B cell (primary cell): ENCODE measurements around the gene LRRC8B. TPM values are rescaled to one million over a fixed set of nuclear protein-coding genes. Genes with fewer than 3 reads are reported as not detected.
A peak's percentile ranks its signal among the peaks of the same experiment; 100 is the strongest.

Source experiments
- ATAC-seq: fragments of 200-7000 bp; cut with Tn5 transposase; one replicate; pipeline ENCODE4 v1.10.0; 2021; ENCODE audit warnings: low read depth, mild to moderate bottlenecking, moderate number of reproducible peaks, moderate library complexity
- CTCF ChIA-PET: fragments of 350-600 bp; sonication (Branson Sonifier 250); formaldehyde crosslinking; loops from one replicate; lab custom pipeline; 2021; ENCODE audit warnings: antibody characterized with exemption, inconsistent platforms; lab: Charles Lee
- POLR2A ChIA-PET: fragments of 350-600 bp; sonication (Branson Sonifier 250); formaldehyde crosslinking; loops from one replicate; lab custom pipeline; 2021; ENCODE audit warnings: antibody characterized with exemption; lab: Charles Lee
- DNase-seq: peaks from one replicate; pipeline ENCODE4 v3.0.0; 2013
- H2AFZ ChIP-seq: 2 replicates; pipeline ENCODE4 v1.6.1; 2012; ENCODE audit warnings: mild to moderate bottlenecking, low read depth, low read length; ENCODE audit not compliant: insufficient read depth, poor library complexity, severe bottlenecking
- H3K27ac ChIP-seq, 2 donors: 1 replicate in 1 of 2; 2 replicates in 1 of 2; pipeline ENCODE4 v1.5.1; 2012 to 2013; ENCODE audit warnings: low read length in 2 of 2, mild to moderate bottlenecking in 2 of 2, moderate library complexity in 1 of 2
- H3K27me3 ChIP-seq, 4 experiments: fragments of 200-600 bp in 1 of 4; sonication (generic) in 1 of 4; replicated peaks in 1 of 4; 1 replicate in 2 of 4; 2 replicates in 2 of 4; pipeline versions ENCODE4 v1.6.1 to v1.7.0; 2013 to 2016; ENCODE audit warnings: low read length in 3 of 4, mild to moderate bottlenecking in 2 of 4, mixed read lengths in 1 of 4, moderate library complexity in 1 of 4; ENCODE audit not compliant: insufficient read depth in 4 of 4, control insufficient read depth in 3 of 4; ENCODE audit errors: control extremely low read depth in 1 of 4
- H3K36me3 ChIP-seq, 2 experiments: replicated peaks in 1 of 2; 1 replicate in 1 of 2; 2 replicates in 1 of 2; pipeline versions ENCODE4 v1.6.1 to v1.7.1; 2013; ENCODE audit warnings: low read length in 1 of 2; ENCODE audit not compliant: insufficient read depth in 2 of 2, control insufficient read depth in 1 of 2; ENCODE audit errors: control extremely low read depth in 1 of 2, extremely low read depth in 1 of 2
- H3K4me1 ChIP-seq, 2 donors: fragments of 200-600 bp in 1 of 2; sonication (generic) in 1 of 2; 1 replicate in 1 of 2; 2 replicates in 1 of 2; pipeline versions ENCODE4 v1.5.1 to v1.6.1; 2013 to 2017; ENCODE audit warnings: low read length in 2 of 2; ENCODE audit not compliant: control insufficient read depth in 2 of 2, insufficient read depth in 2 of 2
- H3K4me2 ChIP-seq: replicated peaks from 2 replicates; pipeline ENCODE3; 2012; ENCODE audit warnings: mild to moderate bottlenecking, low read depth, low read length; ENCODE audit not compliant: poor library complexity, severe bottlenecking
- H3K4me3 ChIP-seq, 5 experiments: fragments of 200-600 bp in 1 of 5; sonication (generic) in 1 of 5; 1 replicate in 3 of 5; 2 replicates in 2 of 5; pipeline versions ENCODE4 v1.5.1 to v1.7.0; 2011 to 2016; ENCODE audit warnings: low read length in 4 of 5, mild to moderate bottlenecking in 4 of 5, low read depth in 2 of 5, control low read depth in 1 of 5, moderate library complexity in 1 of 5; ENCODE audit not compliant: insufficient read depth in 1 of 5; ENCODE audit errors: control extremely low read depth in 1 of 5, extremely low read depth in 1 of 5
- H3K79me2 ChIP-seq: fragments of 200-600 bp; sonication (generic); one replicate; pipeline ENCODE4 v1.6.0; 2016; ENCODE audit warnings: low read length; ENCODE audit not compliant: control insufficient read depth, insufficient read depth
- H3K9ac ChIP-seq: fragments of 200-600 bp; sonication (generic); 2 replicates; pipeline ENCODE4 v1.6.1; 2017; ENCODE audit warnings: mild to moderate bottlenecking, low read length, moderate library complexity
- H3K9me3 ChIP-seq, 3 donors: one replicate each; pipeline versions ENCODE4 v1.6.1 to v1.7.1; 2013; ENCODE audit warnings: low read length in 2 of 3; ENCODE audit not compliant: control insufficient read depth in 2 of 3, insufficient read depth in 1 of 3; ENCODE audit errors: control extremely low read depth in 1 of 3
- H4K20me1 ChIP-seq: 2 replicates; pipeline ENCODE4 v1.6.0; 2012; ENCODE audit warnings: mild to moderate bottlenecking, low read length; ENCODE audit not compliant: insufficient read depth, control insufficient read depth, poor library complexity, severe bottlenecking
- H3K27ac Mint-ChIP-seq: one replicate; pipeline ENCODE4 v1.8.0; 2021; ENCODE audit warnings: mixed read lengths
- H3K27me3 Mint-ChIP-seq: one replicate; pipeline ENCODE4 v1.8.0; 2021; ENCODE audit warnings: mixed read lengths
- H3K4me1 Mint-ChIP-seq: one replicate; pipeline ENCODE4 v1.8.0; 2021; ENCODE audit warnings: mixed read lengths
- H3K4me3 Mint-ChIP-seq: one replicate; pipeline ENCODE4 v1.8.0; 2021; ENCODE audit warnings: mixed read lengths
- H3K9me3 Mint-ChIP-seq: one replicate; pipeline ENCODE4 v1.8.0; 2022; ENCODE audit warnings: mixed read lengths; ENCODE audit not compliant: insufficient read depth
- EZH2 ChIP-seq: IDR thresholded peaks from 2 replicates; pipeline ENCODE4 v1.6.1; 2012; ENCODE audit warnings: borderline replicate concordance, low read depth, mild to moderate bottlenecking, moderate library complexity, low read length; ENCODE audit not compliant: insufficient read depth, poor library complexity, severe bottlenecking
- WGBS: methylation state at CpG from one replicate; pipeline ENCODE4 v1.1.5; 2013; ENCODE audit warnings: missing lambda C conversion rate; ENCODE audit not compliant: insufficient coverage; 5-methylcytosine and 5-hydroxymethylcytosine counted together
- intact Hi-C: fragments of 100-400 bp; cut with micrococcal nuclease; formaldehyde crosslinking; loops from one replicate; pipeline ENCODE4 v1.10.0; 2022
- polyA plus RNA-seq: library from polyadenylated mRNA; depleted of rRNA; stranded (reverse); fragments of >200 nt; gene quantifications from 2 replicates; pipeline ENCODE4 v1.2.3, GENCODE V29; 2012
- total RNA-seq, 2 donors: library from RNA; stranded (reverse); fragments of 120-200 nt in 1 of 2; gene quantifications; 1 replicate in 1 of 2; 2 replicates in 1 of 2; pipeline versions ENCODE4 v1.2.3 to v1.2.4, GENCODE V29; 2013 to 2022
- TF ChIP-seq, protein P1 (sequence below): fragments of 200-600 bp; IDR thresholded peaks from one replicate; pipeline ENCODE4 v1.8.0; 2022; ENCODE audit warnings: antibody characterized with exemption, mild to moderate bottlenecking

LRRC8B gene
- total and polyA plus RNA-seq, 2 donors (not counting 1 experiment from before 2014, with no cell fraction given): 2.2 to 9.9 TPM

DNA sequence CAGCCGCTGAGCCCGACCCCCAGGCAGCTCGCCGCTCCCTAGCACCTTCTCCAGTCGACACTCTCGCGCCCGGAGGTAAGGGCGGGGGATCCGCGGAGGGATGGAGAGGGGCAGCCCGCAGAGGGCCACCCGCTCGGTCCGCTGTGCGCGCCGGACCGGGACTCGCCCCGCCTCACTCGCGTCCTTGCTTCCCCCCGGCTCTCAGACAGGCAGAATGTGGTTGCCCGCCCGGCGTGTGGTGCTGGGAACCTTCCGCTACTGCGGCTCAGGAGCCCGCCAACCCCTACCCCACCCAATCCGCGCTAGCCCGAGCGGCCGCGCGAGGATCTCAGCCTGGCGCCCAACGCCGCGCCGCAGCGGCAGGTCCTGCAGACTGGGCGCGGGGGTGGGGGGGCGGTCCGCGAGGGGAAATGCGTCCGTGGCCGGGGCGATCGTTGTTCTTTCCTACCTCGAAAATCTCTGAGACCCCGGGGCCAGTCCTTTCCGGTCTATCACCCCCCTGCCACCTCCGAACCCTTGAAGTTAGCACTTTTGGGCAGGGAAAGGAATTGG, 108.7 kb downstream of the LRRC8B start:
- no peak for TF ChIP-seq EZH2
- TF ChIP-seq, protein P1, sequence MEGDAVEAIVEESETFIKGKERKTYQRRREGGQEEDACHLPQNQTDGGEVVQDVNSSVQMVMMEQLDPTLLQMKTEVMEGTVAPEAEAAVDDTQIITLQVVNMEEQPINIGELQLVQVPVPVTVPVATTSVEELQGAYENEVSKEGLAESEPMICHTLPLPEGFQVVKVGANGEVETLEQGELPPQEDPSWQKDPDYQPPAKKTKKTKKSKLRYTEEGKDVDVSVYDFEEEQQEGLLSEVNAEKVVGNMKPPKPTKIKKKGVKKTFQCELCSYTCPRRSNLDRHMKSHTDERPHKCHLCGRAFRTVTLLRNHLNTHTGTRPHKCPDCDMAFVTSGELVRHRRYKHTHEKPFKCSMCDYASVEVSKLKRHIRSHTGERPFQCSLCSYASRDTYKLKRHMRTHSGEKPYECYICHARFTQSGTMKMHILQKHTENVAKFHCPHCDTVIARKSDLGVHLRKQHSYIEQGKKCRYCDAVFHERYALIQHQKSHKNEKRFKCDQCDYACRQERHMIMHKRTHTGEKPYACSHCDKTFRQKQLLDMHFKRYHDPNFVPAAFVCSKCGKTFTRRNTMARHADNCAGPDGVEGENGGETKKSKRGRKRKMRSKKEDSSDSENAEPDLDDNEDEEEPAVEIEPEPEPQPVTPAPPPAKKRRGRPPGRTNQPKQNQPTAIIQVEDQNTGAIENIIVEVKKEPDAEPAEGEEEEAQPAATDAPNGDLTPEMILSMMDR: no peak
- H3K4me3 ChIP-seq: peak overlapping the region; percentile 70 to 95 (median 88)
- H3K27me3 ChIP-seq: no peaks in the 10 kb centered on the region
- WGBS: under 1% methylated on average over 48 of the region's 57 CpGs
- H3K9me3 ChIP-seq: no peaks in the 10 kb centered on the region
- H3K4me2 ChIP-seq: peak overlapping the region; percentile 92
- no peaks in the 10 kb centered on the region for H3K36me3 ChIP-seq
- peak overlapping the region; percentile 95 for H2AFZ ChIP-seq
- POLR2A ChIA-PET: interaction anchor here (0.5 to 1.6 kb wide), 6 partner anchors 37 to 743 kb away, joined by 3 to 6 read pairs (median 4); no protein-coding TSS in a partner anchor
- Mint-ChIP-seq H3K9me3 (no peaks in the 10 kb centered on the region), H3K4me3 (peak overlapping the region; percentile 97), H3K27me3 (no peaks in the 10 kb centered on the region), H3K4me1 (peaks cover 45% of the 10 kb centered on the region), H3K27ac (peak overlapping the region; percentile 89)
- H4K20me1 ChIP-seq: no peaks in the 10 kb centered on the region
- H3K9ac ChIP-seq: peak overlapping the region; percentile 94
- DNase-seq: peak; percentile 85
- H3K27ac ChIP-seq: peak overlapping the region; percentile 59 to 88
- peaks cover 15 to 23% of the 10 kb centered on the region in 2 donors for H3K4me1 ChIP-seq
- intact Hi-C loops: loop anchor here (1.0 to 2.0 kb wide), 7 partner anchors 37 to 353 kb away; partner anchors contain the start of gene LRRC8D
- H3K79me2 ChIP-seq: peaks cover 51% of the 10 kb centered on the region
- CTCF ChIA-PET: interaction anchor here (0.6 to 17.1 kb wide), 16 partner anchors 9 to 170 kb away, joined by 3 to 334 read pairs (median 3); no protein-coding TSS in a partner anchor
- peak; percentile 65 for ATAC-seq
